ENCODE measurements around the gene DHCR24.

Gene DHCR24

GRCh38 chr1:54800041-54800898, 86.7 kb downstream of the DHCR24 start:
- no peak for DNase-seq (ENCODE audit: low read depth in 2 of 2)

All from fibroblast of skin of left biceps (primary cell).